Measurements from ENCODE around the gene ZMIZ2. TPM values are rescaled to one million over a fixed set of nuclear protein-coding genes. Genes with fewer than 3 reads are reported as not detected.

ZMIZ2 gene
- total and polyA plus RNA-seq, 2 donors (not counting 1 experiment from before 2014, with no cell fraction given), result 254 to 442 TPM

- Histone ChIP-seq H2AFZ (ENCODE audit: insufficient read depth, low read depth, low read length, poor library complexity, severe bottlenecking) (peak overlapping the region; percentile 13), H3K36me3 (replicated peaks in 1 of 2; ENCODE audit: control extremely low read depth in 1 of 2, control insufficient read depth in 1 of 2, extremely low read depth in 1 of 2, insufficient read depth in 2 of 2, low read length in 1 of 2) (peaks cover 0 to 50% of the 10 kb centered on the region in 2 experiments), H3K4me3 (ENCODE audit: control extremely low read depth in 1 of 5, extremely low read depth in 1 of 5, insufficient read depth in 1 of 5, low read depth in 2 of 5, low read length in 4 of 5) (peak overlapping the region in 2 of 5 experiments; percentile 7 to 16), H3K4me1 (ENCODE audit: control insufficient read depth in 2 of 2, insufficient read depth in 2 of 2, low read length in 2 of 2) (peaks cover 31 to 62% of the 10 kb centered on the region in 2 donors), H4K20me1 (ENCODE audit: control insufficient read depth, insufficient read depth, low read length, poor library complexity, severe bottlenecking) (peaks cover 1% of the 10 kb centered on the region), H3K4me2 (replicated peaks; ENCODE audit: low read depth, low read length, poor library complexity, severe bottlenecking) (peak overlapping the region; percentile 60), H3K27ac (ENCODE audit: low read length in 2 of 2) (peak overlapping the region; percentile 73 to 77), H3K79me2 (ENCODE audit: control insufficient read depth, insufficient read depth, low read length) (peaks cover 3% of the 10 kb centered on the region), H3K27me3 (replicated peaks in 1 of 4; ENCODE audit: control extremely low read depth in 1 of 4, control insufficient read depth in 3 of 4, insufficient read depth in 4 of 4, low read length in 3 of 4) (no peaks in the 10 kb centered on the region), H3K9ac (ENCODE audit: low read length) (peak overlapping the region; percentile 10), H3K9me3 (ENCODE audit: control extremely low read depth in 1 of 3, control insufficient read depth in 2 of 3, insufficient read depth in 1 of 3, low read length in 2 of 3) (peaks cover 0 to 6% (median 0%) of the 10 kb centered on the region in 3 donors)
- peak overlapping the region; percentile 76 for H3K4me3 Mint-ChIP-seq
- peak; percentile 81 for DNase-seq
- intact Hi-C loops (cut with micrococcal nuclease), result loop anchor here (1.0 to 2.0 kb wide), 3 partner anchors 17 to 179 kb away; no protein-coding TSS in a partner anchor
- peak; percentile 92 for ATAC-seq (ENCODE audit: low read depth)
- peaks cover 53% of the 10 kb centered on the region for H3K4me1 Mint-ChIP-seq
- WGBS (ENCODE audit: insufficient coverage), result 62% methylated on average over 8 of the region's 12 CpGs
- TF ChIP-seq EZH2 (IDR thresholded peaks at IDR 0.05; ENCODE audit: borderline replicate concordance, insufficient read depth, low read depth, low read length, poor library complexity, severe bottlenecking), result no peak
- TF ChIP-seq CTCF (IDR thresholded peaks at IDR 0.05), result no peak
- ChIA-PET CTCF (interaction anchor here (0.7 to 4.0 kb wide), 11 partner anchors 18 to 368 kb away, joined by 3 to 37 read pairs (median 4); partner anchors contain the start of genes H2AZ2, TMED4 and ZMIZ2), POLR2A (interaction anchor here (0.7 to 3.1 kb wide), 9 partner anchors 18 to 161 kb away, joined by 3 to 29 read pairs (median 5); partner anchors contain the start of genes H2AZ2, OGDH, PPIA and PURB)
- no peaks in the 10 kb centered on the region for H3K27me3 Mint-ChIP-seq
- H3K9me3 Mint-ChIP-seq (ENCODE audit: insufficient read depth), result no peaks in the 10 kb centered on the region
- peak overlapping the region; percentile 97 for H3K27ac Mint-ChIP-seq
Observed at GRCh38 chr7:44767912-44768627, 19.4 kb downstream of the ZMIZ2 start.
